Lung (tissue), 12 donors: Measurements from ENCODE around the gene VPS41. TPM values are rescaled to one million over a fixed set of nuclear protein-coding genes. Genes with fewer than 3 reads are reported as not detected.

Experiments used
- ATAC-seq: fragments of 200-7000 bp; cut with Tn5 transposase; one replicate; pipeline ENCODE4 v1.9.1; 2020; ENCODE audit warnings: moderate number of reproducible peaks; ENCODE audit not compliant: insufficient read depth, low FRiP score
- DNase-seq, 3 donors: peaks; one replicate each; pipeline ENCODE4 v3.0.0-alpha.2; 2013 to 2017
- H3K27ac ChIP-seq, 2 donors: one replicate each; pipeline ENCODE4 v1.5.1; 2013; ENCODE audit warnings: mild to moderate bottlenecking in 2 of 2, moderate library complexity in 2 of 2, control low read depth in 1 of 2, inconsistent platforms in 1 of 2, low read depth in 1 of 2, low read length in 1 of 2
- H3K27me3 ChIP-seq, 3 donors: one replicate each; pipeline ENCODE4 v1.5.1; 2013; ENCODE audit warnings: low read length in 2 of 3; ENCODE audit not compliant: control insufficient read depth in 3 of 3, insufficient read depth in 3 of 3
- H3K36me3 ChIP-seq, 4 donors: one replicate each; pipeline ENCODE4 v1.5.1; 2013; ENCODE audit warnings: low read length in 4 of 4, mild to moderate bottlenecking in 1 of 4, moderate library complexity in 1 of 4; ENCODE audit not compliant: control insufficient read depth in 4 of 4, insufficient read depth in 4 of 4
- H3K4me1 ChIP-seq, 5 donors: one replicate each; pipeline ENCODE4 v1.5.1; 2013; ENCODE audit warnings: low read length in 5 of 5, mild to moderate bottlenecking in 2 of 5, moderate library complexity in 1 of 5; ENCODE audit not compliant: control insufficient read depth in 5 of 5, insufficient read depth in 5 of 5
- H3K4me3 ChIP-seq: one replicate; pipeline ENCODE4 v1.5.1; 2013; ENCODE audit warnings: mild to moderate bottlenecking, control low read depth, moderate library complexity
- H3K9ac ChIP-seq, 2 donors: one replicate each; pipeline ENCODE4 v1.5.1; 2013; ENCODE audit warnings: low read length in 2 of 2, control low read depth in 1 of 2; ENCODE audit not compliant: insufficient read depth in 1 of 2
- H3K9me3 ChIP-seq, 4 donors: one replicate each; pipeline ENCODE4 v1.5.1; 2013; ENCODE audit warnings: low read length in 3 of 4, mild to moderate bottlenecking in 1 of 4, moderate library complexity in 1 of 4; ENCODE audit not compliant: control insufficient read depth in 4 of 4, insufficient read depth in 3 of 4
- CTCF ChIP-seq: IDR thresholded peaks from 2 replicates; pipeline ENCODE4 v1.5.1; 2012; ENCODE audit warnings: mild to moderate bottlenecking; ENCODE audit errors: control extremely low read depth, extremely low read depth
- WGBS, 2 donors: extraction: QIAGEN DNeasy Blood & Tissue Kit; methylation state at CpG; one replicate each; pipeline ENCODE4 v1.1.7; 2013; 5-methylcytosine and 5-hydroxymethylcytosine counted together
- polyA plus RNA-seq, 2 donors: library from polyadenylated mRNA; stranded (reverse); fragments of 200-250 nt; gene quantifications; one replicate each; pipeline ENCODE4 v1.2.1, GENCODE V29; 2013
- total RNA-seq, 2 donors: library from RNA; depleted of rRNA in 1 of 2; stranded (reverse); fragments of >200 nt in 1 of 2; gene quantifications; one replicate each; pipeline ENCODE4 v1.2.1, GENCODE V29; 2014 to 2021
- donor health status: control.
- donor health status: control.
- donor health status: Bipolar disorder and iron deficiency.
- donor health status: healthy.
- donor health status: DM: yes; HTN: yes; CAD: no.

Gene VPS41
- total and polyA plus RNA-seq, 4 donors: 13.8 to 88.6 (median 48.1) TPM

- peaks cover 0 to 7% (median 0%) of the 10 kb centered on the region in 5 donors for H3K4me1 ChIP-seq
- no peaks in the 10 kb centered on the region for H3K27me3 ChIP-seq
- no peak overlapping the region for H3K27ac ChIP-seq
- H3K36me3 ChIP-seq: no peaks in the 10 kb centered on the region
- H3K9me3 ChIP-seq: no peaks in the 10 kb centered on the region
- WGBS, 2 donors: 55 to 76% methylated on average over 2 of the region's 2 CpGs
- ATAC-seq (no peak), DNase-seq (no peak)
- H3K4me3 ChIP-seq: no peak overlapping the region
- TF ChIP-seq CTCF: no peak
- H3K9ac ChIP-seq: no peak overlapping the region
Measured at GRCh38 chr7:38840736-38841460, 68.1 kb downstream of the VPS41 start.

GRCh38 chr7:38839851-38840250 is 69.1 kb downstream of the VPS41 start:
- ATAC-seq (no peak), DNase-seq (peak; percentile 66 to 78 (median 73))
- Histone ChIP-seq H3K27me3 (no peaks in the 10 kb centered on the region), H3K4me1 (peaks cover 0 to 7% (median 0%) of the 10 kb centered on the region in 5 donors), H3K27ac (no peak overlapping the region), H3K9ac (no peak overlapping the region), H3K9me3 (no peaks in the 10 kb centered on the region), H3K36me3 (no peaks in the 10 kb centered on the region), H3K4me3 (no peak overlapping the region)
- TF ChIP-seq CTCF: no peak
- 45 to 67% methylated on average over 5 of the region's 5 CpGs for WGBS, 2 donors

- Histone ChIP-seq H3K4me1 (peaks cover 0 to 7% (median 0%) of the 10 kb centered on the region in 5 donors), H3K9me3 (no peaks in the 10 kb centered on the region), H3K36me3 (no peaks in the 10 kb centered on the region), H3K4me3 (no peak overlapping the region), H3K9ac (no peak overlapping the region), H3K27me3 (no peaks in the 10 kb centered on the region), H3K27ac (no peak overlapping the region)
- DNase-seq: no peak
- ATAC-seq: no peak
- TF ChIP-seq CTCF: no peak
- WGBS, 2 donors: 93 to 97% methylated on average over 6 of the region's 6 CpGs
Measured at GRCh38 chr7:38838725-38839385, 70.1 kb downstream of the VPS41 start.
